OCI-LY1 (cell line): Measurements from ENCODE around the gene KAT6B.

Source experiments
- CTCF ChIP-seq: fragments of 200-600 bp; sonication (generic), shearing (Covaris generic); IDR thresholded peaks from 2 replicates; pipeline ENCODE4 v1.5.1; 2017; ENCODE audit warnings: mild to moderate bottlenecking, antibody characterized with exemption, low read length, moderate library complexity, mixed read lengths
- EZH2 ChIP-seq: fragments of 200-600 bp; sonication (generic), shearing (Covaris generic); IDR thresholded peaks from 2 replicates; pipeline ENCODE4 v1.8.0; 2017; ENCODE audit warnings: borderline replicate concordance, mixed run types, mild to moderate bottlenecking, antibody characterized with exemption, low read length, moderate library complexity, mixed read lengths

GRCh38 chr10:75023074-75023473 is 196.7 kb downstream of the KAT6B start:
- TF ChIP-seq CTCF (no peak), EZH2 (no peak)
